ENCODE results near the gene RAB4A. TPM values are rescaled to one million over a fixed set of nuclear protein-coding genes. Genes with fewer than 3 reads are reported as not detected.
A peak's percentile ranks its signal among the peaks of the same experiment; 100 is the strongest.

RAB4A gene
- total and polyA plus RNA-seq, 9 of the 15 experiments (the other 6 are each of a cell fraction or from before 2014, with no cell fraction given), result 8.3 to 61.0 (median 26.7) TPM

DNA sequence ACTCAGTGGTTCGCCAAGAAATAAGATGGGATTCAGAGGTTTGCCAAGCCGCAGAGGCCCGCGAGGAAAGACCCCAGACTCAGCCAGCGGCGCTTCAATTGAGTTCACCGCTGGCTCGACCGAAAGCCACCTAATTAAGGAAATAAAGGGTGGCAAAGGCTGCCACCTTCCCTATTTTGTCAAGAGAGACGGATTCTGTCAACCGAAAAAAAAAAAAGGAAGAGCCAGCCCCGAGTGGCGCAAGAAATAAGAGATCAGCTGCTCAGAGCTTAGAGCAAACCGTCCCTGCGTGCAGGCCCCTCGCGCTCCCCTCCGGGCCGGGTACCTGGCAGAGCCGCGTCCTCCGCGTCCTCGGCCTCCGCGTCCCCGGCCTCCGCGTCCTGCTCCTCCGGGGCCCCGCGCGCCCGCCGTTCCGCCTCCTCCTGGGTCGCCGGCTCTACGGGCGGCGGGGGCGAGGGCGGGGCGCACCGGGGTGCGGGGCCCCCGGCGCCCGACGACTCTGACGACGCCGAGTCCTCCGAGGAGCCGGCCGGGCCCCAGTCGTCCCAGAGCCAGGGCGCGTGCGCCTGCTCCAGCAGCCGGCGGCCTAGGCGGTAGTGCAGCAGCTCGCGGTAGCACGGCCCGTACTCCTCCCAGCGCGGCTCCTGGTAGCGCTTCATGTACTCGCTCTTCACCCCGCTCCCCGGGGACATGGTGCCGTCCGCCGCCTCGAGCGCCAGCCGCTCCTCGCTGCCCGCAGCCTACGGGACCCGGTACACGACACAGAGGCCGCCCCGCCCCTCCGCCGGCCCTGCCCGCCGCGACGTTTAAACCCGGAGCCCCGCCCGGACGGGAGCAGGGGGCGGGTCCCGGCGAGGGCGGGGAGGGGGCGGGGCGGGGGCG is 71.1 kb downstream of the RAB4A start (continued):
- TF ChIP-seq CTCF (IDR thresholded peaks at IDR 0.05 in 2 of 3, conservative IDR thresholded peaks at IDR 0.05 in 1 of 3; ENCODE audit: insufficient read depth in 2 of 3, low read depth in 1 of 3, low read length in 3 of 3) (no peak), NFYB (IDR thresholded peaks at IDR 0.05; ENCODE audit: extremely low read depth, insufficient read length) (no peak), MCM2 (IDR thresholded peaks at IDR 0.05; ENCODE audit: low read depth) (no peak), NONO (IDR thresholded peaks at IDR 0.05; ENCODE audit: low read depth in 2 of 2, low read length in 1 of 2) (peak in 1 of 2 experiments; percentile 39; a peak in 2 of 4 replicates), SMAD4 (CRISPR knock-in tag; conservative IDR thresholded peaks at IDR 0.05) (no peak; the same call in 1 of the 2 replicates), TARDBP (IDR thresholded peaks at IDR 0.05) (no peak), ZZZ3 (IDR thresholded peaks at IDR 0.05) (no peak), HINFP (tag; conservative IDR thresholded peaks at IDR 0.05; ENCODE audit: low read depth) (no peak), ELF2 (CRISPR knock-in tag; IDR thresholded peaks at IDR 0.05) (no peak), HOMEZ (CRISPR knock-in tag; IDR thresholded peaks at IDR 0.05) (no peak), ZNF280A (IDR thresholded peaks at IDR 0.05; ENCODE audit: low read depth, partially characterized antibody) (no peak), JUN (IDR thresholded peaks at IDR 0.05; ENCODE audit: borderline replicate concordance, low read depth, low read length) (no peak), JUN (CRISPR knock-in tag; IDR thresholded peaks at IDR 0.05; ENCODE audit: borderline replicate concordance) (no peak), MCM5 (IDR thresholded peaks at IDR 0.05; ENCODE audit: low read depth) (no peak)
- TF ChIP-seq, protein P1, sequence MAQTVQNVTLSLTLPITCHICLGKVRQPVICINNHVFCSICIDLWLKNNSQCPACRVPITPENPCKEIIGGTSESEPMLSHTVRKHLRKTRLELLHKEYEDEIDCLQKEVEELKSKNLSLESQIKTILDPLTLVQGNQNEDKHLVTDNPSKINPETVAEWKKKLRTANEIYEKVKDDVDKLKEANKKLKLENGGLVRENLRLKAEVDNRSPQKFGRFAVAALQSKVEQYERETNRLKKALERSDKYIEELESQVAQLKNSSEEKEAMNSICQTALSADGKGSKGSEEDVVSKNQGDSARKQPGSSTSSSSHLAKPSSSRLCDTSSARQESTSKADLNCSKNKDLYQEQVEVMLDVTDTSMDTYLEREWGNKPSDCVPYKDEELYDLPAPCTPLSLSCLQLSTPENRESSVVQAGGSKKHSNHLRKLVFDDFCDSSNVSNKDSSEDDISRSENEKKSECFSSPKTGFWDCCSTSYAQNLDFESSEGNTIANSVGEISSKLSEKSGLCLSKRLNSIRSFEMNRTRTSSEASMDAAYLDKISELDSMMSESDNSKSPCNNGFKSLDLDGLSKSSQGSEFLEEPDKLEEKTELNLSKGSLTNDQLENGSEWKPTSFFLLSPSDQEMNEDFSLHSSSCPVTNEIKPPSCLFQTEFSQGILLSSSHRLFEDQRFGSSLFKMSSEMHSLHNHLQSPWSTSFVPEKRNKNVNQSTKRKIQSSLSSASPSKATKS (CRISPR knock-in tag; IDR thresholded peaks at IDR 0.05), result no peak
